T-helper 2 cell treated with Interferon-gamma antibody and Interleukin-4, amounts not matched to agents 100 ng/mL and 5 ng/mL, for 36 hours (primary cell): ENCODE data around the gene KCTD5. TPM values are rescaled to one million over a fixed set of nuclear protein-coding genes. Genes with fewer than 3 reads are reported as not detected.
"Not testable (repeated sequence)": the region's sequence is repeated elsewhere in the genome, so short reads cannot be mapped to it uniquely, and the experiment has no call there.

Experiments used
- intact Hi-C: fragments of 100-400 bp; cut with micrococcal nuclease; formaldehyde crosslinking; loops from one replicate; pipeline ENCODE4 v1.15.1; 2023
- total RNA-seq: library from RNA; stranded (reverse); gene quantifications from 2 replicates; pipeline ENCODE4 v1.2.3, GENCODE V29; 2022

Gene KCTD5
- total RNA-seq, 1 donor from 2014 or later = 37.2 TPM

GRCh38 chr16:2671741-2672140 is 10.6 kb upstream of the KCTD5 start:
- intact Hi-C loops = loop anchor here (5.0 kb wide), 2 partner anchors 139 to 196 kb away; partner anchors contain the start of gene CEMP1

GRCh38 chr16:2673066-2673999 is 9.0 kb upstream of the KCTD5 start:
- intact Hi-C loops = loop anchor here (1.0 to 5.0 kb wide), 3 partner anchors 79 to 194 kb away; partner anchors contain the start of genes CEMP1 and SRRM2

- intact Hi-C loops = no loop called here
These were observed 7.3 kb upstream of the KCTD5 start for GRCh38 chr16:2675021-2675420.

- intact Hi-C loops = no loop called here
These were observed 6.6 kb upstream of the KCTD5 start for GRCh38 chr16:2675714-2676113.

GRCh38 chr16:2676937-2677336 is 5.4 kb upstream of the KCTD5 start:
- intact Hi-C loops = not testable (repeated sequence)

- intact Hi-C loops = not testable (repeated sequence)
These were observed 3.9 kb upstream of the KCTD5 start for GRCh38 chr16:2678206-2678965.

- intact Hi-C loops = loop anchor here (5.0 kb wide), 1 partner anchor 227 kb away; no protein-coding TSS in a partner anchor
These were observed 2.4 kb upstream of the KCTD5 start for GRCh38 chr16:2679902-2680301.

- intact Hi-C loops = loop anchor here (5.0 kb wide), 1 partner anchor 227 kb away; no protein-coding TSS in a partner anchor
These were observed 2.0 kb upstream of the KCTD5 start for GRCh38 chr16:2680360-2680759.

- intact Hi-C loops = loop anchor here (5.0 kb wide), 1 partner anchor 224 kb away; no protein-coding TSS in a partner anchor
These were observed 718 bp downstream of the KCTD5 start for GRCh38 chr16:2683041-2683440.

- intact Hi-C loops = not testable (repeated sequence)
These were observed 3.8 kb downstream of the KCTD5 start for GRCh38 chr16:2686075-2686474.

GRCh38 chr16:2686912-2687507 is 4.7 kb downstream of the KCTD5 start:
- intact Hi-C loops = no loop called here

GRCh38 chr16:2687531-2688308 is 5.4 kb downstream of the KCTD5 start:
- intact Hi-C loops = no loop called here

GRCh38 chr16:2689422-2689821 is 7.1 kb downstream of the KCTD5 start:
- intact Hi-C loops = not testable (repeated sequence)

GRCh38 chr16:2689968-2690801 is 7.9 kb downstream of the KCTD5 start:
- intact Hi-C loops = no loop called here

- intact Hi-C loops = no loop called here
These were observed 8.5 kb downstream of the KCTD5 start for GRCh38 chr16:2690852-2691251.

GRCh38 chr16:2691491-2692248 is 9.3 kb downstream of the KCTD5 start:
- intact Hi-C loops = no loop called here

GRCh38 chr16:2692251-2692947 is 10.1 kb downstream of the KCTD5 start:
- intact Hi-C loops = no loop called here

- intact Hi-C loops = no loop called here
These were observed 10.8 kb downstream of the KCTD5 start for GRCh38 chr16:2692948-2693651.
